HEK293 (cell line): ENCODE measurements around the gene FANCE.
A peak's percentile ranks its signal among the peaks of the same experiment; 100 is the strongest.

Experiments used
- BCL11A ChIP-seq: fragments of 450-650 bp; formaldehyde crosslinking; IDR thresholded peaks from 2 replicates; pipeline ENCODE4 v1.5.1; 2016; ENCODE audit warnings: low read depth, missing biosample characterization, missing genetic modification characterization
- GLIS2 ChIP-seq: fragments of 450-650 bp; formaldehyde crosslinking; IDR thresholded peaks from 2 replicates; pipeline ENCODE4 v1.5.1; 2016; ENCODE audit warnings: missing biosample characterization, missing genetic modification characterization
- KLF7 ChIP-seq: fragments of 450-650 bp; formaldehyde crosslinking; IDR thresholded peaks from 2 replicates; pipeline ENCODE4 v1.5.1; 2016; ENCODE audit warnings: missing biosample characterization, missing genetic modification characterization, borderline replicate concordance
- KLF8 ChIP-seq: fragments of 450-650 bp; formaldehyde crosslinking; IDR thresholded peaks from 2 replicates; pipeline ENCODE4 v1.5.1; 2016; ENCODE audit warnings: missing biosample characterization, missing genetic modification characterization
- KLF9 ChIP-seq: fragments of 450-650 bp; formaldehyde crosslinking; IDR thresholded peaks from 2 replicates; pipeline ENCODE4 v1.5.1; 2016; ENCODE audit warnings: missing biosample characterization, missing genetic modification characterization, low read depth
- WT1 ChIP-seq: fragments of 450-650 bp; formaldehyde crosslinking; IDR thresholded peaks from 2 replicates; pipeline ENCODE4 v1.5.1; 2016; ENCODE audit warnings: missing biosample characterization, missing genetic modification characterization
- ZBTB1 ChIP-seq: fragments of 450-650 bp; formaldehyde crosslinking; IDR thresholded peaks from 2 replicates; pipeline ENCODE4 v1.5.1; 2016; ENCODE audit warnings: missing biosample characterization, missing genetic modification characterization
- ZBTB20 ChIP-seq: fragments of 450-650 bp; formaldehyde crosslinking; IDR thresholded peaks from 2 replicates; pipeline ENCODE4 v1.5.1; 2016; ENCODE audit warnings: missing biosample characterization, missing genetic modification characterization
- ZBTB7A ChIP-seq: fragments of 450-650 bp; formaldehyde crosslinking; IDR thresholded peaks from 2 replicates; pipeline ENCODE4 v1.5.1; 2016; ENCODE audit warnings: low read depth, missing biosample characterization, missing genetic modification characterization
- ZEB2 ChIP-seq: fragments of 450-650 bp; formaldehyde crosslinking; IDR thresholded peaks from 2 replicates; pipeline ENCODE4 v1.5.1; 2016; ENCODE audit warnings: missing biosample characterization, missing genetic modification characterization
- ZFP37 ChIP-seq: fragments of 450-650 bp; formaldehyde crosslinking; IDR thresholded peaks from 2 replicates; pipeline ENCODE4 v1.5.1; 2016; ENCODE audit warnings: missing biosample characterization, missing genetic modification characterization
- ZNF157 ChIP-seq: fragments of 450-650 bp; formaldehyde crosslinking; IDR thresholded peaks from 2 replicates; pipeline ENCODE4 v1.5.1; 2016; ENCODE audit warnings: missing biosample characterization, missing genetic modification characterization
- ZNF175 ChIP-seq: fragments of 450-650 bp; formaldehyde crosslinking; IDR thresholded peaks from 2 replicates; pipeline ENCODE4 v1.5.1; 2016; ENCODE audit warnings: missing biosample characterization, missing genetic modification characterization
- ZNF23 ChIP-seq: fragments of 450-650 bp; formaldehyde crosslinking; IDR thresholded peaks from 2 replicates; pipeline ENCODE4 v1.5.1; 2016; ENCODE audit warnings: missing biosample characterization, missing genetic modification characterization, borderline replicate concordance
- ZNF24 ChIP-seq: fragments of 450-650 bp; formaldehyde crosslinking; IDR thresholded peaks from 2 replicates; pipeline ENCODE4 v1.5.1; 2016; ENCODE audit warnings: missing biosample characterization, missing genetic modification characterization
- ZNF292 ChIP-seq: fragments of 450-650 bp; formaldehyde crosslinking; IDR thresholded peaks from 2 replicates; pipeline ENCODE4 v1.5.1; 2016; ENCODE audit warnings: low read depth, missing biosample characterization, missing genetic modification characterization, borderline replicate concordance
- ZNF426 ChIP-seq: fragments of 450-650 bp; formaldehyde crosslinking; IDR thresholded peaks from 2 replicates; pipeline ENCODE4 v1.5.1; 2017; ENCODE audit warnings: missing biosample characterization, missing genetic modification characterization, mild to moderate bottlenecking, inconsistent platforms, moderate library complexity
- ZNF571 ChIP-seq: fragments of 450-650 bp; formaldehyde crosslinking; IDR thresholded peaks from 2 replicates; pipeline ENCODE4 v1.5.0; 2017; ENCODE audit warnings: missing biosample characterization, missing genetic modification characterization
- ZNF621 ChIP-seq: fragments of 450-650 bp; formaldehyde crosslinking; IDR thresholded peaks from 2 replicates; pipeline ENCODE4 v1.5.1; 2017; ENCODE audit warnings: missing biosample characterization, missing genetic modification characterization
- ZNF626 ChIP-seq: fragments of 450-650 bp; sonication (Bioruptor Pico); formaldehyde crosslinking; IDR thresholded peaks from 2 replicates; pipeline ENCODE4 v1.5.1; 2018; ENCODE audit warnings: missing biosample characterization, missing genetic modification characterization, inconsistent platforms
- ZNF670 ChIP-seq: fragments of 450-650 bp; formaldehyde crosslinking; IDR thresholded peaks from 2 replicates; pipeline ENCODE4 v1.5.1; 2016; ENCODE audit warnings: missing biosample characterization, missing genetic modification characterization, low read depth
- TF ChIP-seq, protein P1 (sequence below): fragments of 450-650 bp; formaldehyde crosslinking; IDR thresholded peaks from 2 replicates; pipeline ENCODE4 v1.5.1; 2017; ENCODE audit warnings: missing biosample characterization, missing genetic modification characterization
- TF ChIP-seq, protein P2 (sequence below): fragments of 450-650 bp; formaldehyde crosslinking; IDR thresholded peaks from 2 replicates; pipeline ENCODE4 v1.5.1; 2016; ENCODE audit warnings: missing biosample characterization, missing genetic modification characterization
- TF ChIP-seq, protein P3 (sequence below): fragments of 450-650 bp; IDR thresholded peaks from 2 replicates; pipeline ENCODE4 v1.5.1; 2018; ENCODE audit warnings: missing biosample characterization, mild to moderate bottlenecking, missing genetic modification characterization
- TF ChIP-seq, protein P4 (sequence below): fragments of 450-650 bp; formaldehyde crosslinking; IDR thresholded peaks from 2 replicates; pipeline ENCODE4 v1.5.1; 2016; ENCODE audit warnings: missing biosample characterization, missing genetic modification characterization
- TF ChIP-seq, protein P5 (sequence below): fragments of 450-650 bp; formaldehyde crosslinking; IDR thresholded peaks from 2 replicates; pipeline ENCODE4 v1.5.1; 2016; ENCODE audit warnings: missing biosample characterization, missing genetic modification characterization
- TF ChIP-seq, protein P6 (sequence below): fragments of 450-650 bp; formaldehyde crosslinking; IDR thresholded peaks from 2 replicates; pipeline ENCODE4 v1.5.1; 2016; ENCODE audit warnings: missing biosample characterization, missing genetic modification characterization
- TF ChIP-seq, protein P7 (sequence below): fragments of 450-650 bp; formaldehyde crosslinking; IDR thresholded peaks from 2 replicates; pipeline ENCODE4 v1.5.1; 2016; ENCODE audit warnings: missing biosample characterization, missing genetic modification characterization

Gene FANCE

DNA sequence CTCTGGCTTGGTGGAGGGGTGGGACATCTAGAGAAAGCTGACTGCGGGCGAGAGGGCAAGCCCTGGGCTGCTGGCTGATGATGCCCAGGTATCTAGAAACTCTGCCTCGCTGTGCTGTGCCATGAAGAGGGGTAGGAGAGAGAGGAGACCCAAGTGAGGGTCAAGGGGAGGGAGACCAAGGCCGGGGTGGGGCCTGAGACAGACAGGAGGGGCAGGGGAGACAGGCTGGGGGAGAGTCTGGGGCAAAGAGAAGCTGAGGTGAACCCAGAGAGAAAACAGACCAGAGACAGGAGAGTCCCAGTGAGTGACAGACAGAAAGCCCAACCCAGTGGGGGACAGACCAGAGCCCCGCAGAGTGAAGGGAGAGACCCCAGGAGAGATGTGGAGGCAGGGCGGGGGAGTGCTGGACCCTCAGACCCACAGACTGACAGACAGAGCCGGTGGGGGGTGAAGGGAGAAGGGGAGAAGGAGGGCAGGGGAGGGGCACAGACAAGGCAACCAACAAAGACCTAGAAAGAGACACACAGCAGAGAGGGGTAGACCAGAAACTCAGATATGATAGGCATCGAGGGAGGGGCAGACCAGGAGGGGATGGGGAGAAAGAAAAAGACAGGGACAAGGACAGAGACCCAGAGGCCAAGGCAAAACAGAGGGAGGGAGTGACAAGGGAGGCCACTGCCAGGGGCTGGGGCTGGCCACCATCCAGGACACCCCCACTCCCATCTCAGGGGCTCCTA is 38.9 kb downstream of the FANCE start (continued):
- TF ChIP-seq GLIS2 (tag by site-specific recombination) (peak; percentile 47), ZNF292 (tag by site-specific recombination) (no peak), ZNF24 (tag by site-specific recombination) (no peak), ZBTB1 (no peak), ZNF626 (no peak), ZNF621 (tag by site-specific recombination) (no peak), ZNF571 (tag by site-specific recombination) (no peak), ZNF426 (tag by site-specific recombination) (no peak), ZBTB20 (tag by site-specific recombination) (no peak), ZNF670 (tag by site-specific recombination) (no peak), WT1 (peak; percentile 39; the same call in 1 of the 2 replicates), ZFP37 (tag by site-specific recombination) (no peak), ZEB2 (no peak), ZNF175 (tag by site-specific recombination) (no peak), ZNF23 (tag by site-specific recombination) (no peak), ZBTB7A (tag by site-specific recombination) (no peak), KLF9 (no peak), BCL11A (tag by site-specific recombination) (no peak), ZNF157 (tag by site-specific recombination) (no peak), KLF8 (tag by site-specific recombination) (peak; percentile 47; the same call in 1 of the 2 replicates), KLF7 (no peak)
- TF ChIP-seq, protein P1, sequence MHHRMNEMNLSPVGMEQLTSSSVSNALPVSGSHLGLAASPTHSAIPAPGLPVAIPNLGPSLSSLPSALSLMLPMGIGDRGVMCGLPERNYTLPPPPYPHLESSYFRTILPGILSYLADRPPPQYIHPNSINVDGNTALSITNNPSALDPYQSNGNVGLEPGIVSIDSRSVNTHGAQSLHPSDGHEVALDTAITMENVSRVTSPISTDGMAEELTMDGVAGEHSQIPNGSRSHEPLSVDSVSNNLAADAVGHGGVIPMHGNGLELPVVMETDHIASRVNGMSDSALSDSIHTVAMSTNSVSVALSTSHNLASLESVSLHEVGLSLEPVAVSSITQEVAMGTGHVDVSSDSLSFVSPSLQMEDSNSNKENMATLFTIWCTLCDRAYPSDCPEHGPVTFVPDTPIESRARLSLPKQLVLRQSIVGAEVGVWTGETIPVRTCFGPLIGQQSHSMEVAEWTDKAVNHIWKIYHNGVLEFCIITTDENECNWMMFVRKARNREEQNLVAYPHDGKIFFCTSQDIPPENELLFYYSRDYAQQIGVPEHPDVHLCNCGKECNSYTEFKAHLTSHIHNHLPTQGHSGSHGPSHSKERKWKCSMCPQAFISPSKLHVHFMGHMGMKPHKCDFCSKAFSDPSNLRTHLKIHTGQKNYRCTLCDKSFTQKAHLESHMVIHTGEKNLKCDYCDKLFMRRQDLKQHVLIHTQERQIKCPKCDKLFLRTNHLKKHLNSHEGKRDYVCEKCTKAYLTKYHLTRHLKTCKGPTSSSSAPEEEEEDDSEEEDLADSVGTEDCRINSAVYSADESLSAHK (tag by site-specific recombination) = peak; percentile 83
- TF ChIP-seq, protein P2, sequence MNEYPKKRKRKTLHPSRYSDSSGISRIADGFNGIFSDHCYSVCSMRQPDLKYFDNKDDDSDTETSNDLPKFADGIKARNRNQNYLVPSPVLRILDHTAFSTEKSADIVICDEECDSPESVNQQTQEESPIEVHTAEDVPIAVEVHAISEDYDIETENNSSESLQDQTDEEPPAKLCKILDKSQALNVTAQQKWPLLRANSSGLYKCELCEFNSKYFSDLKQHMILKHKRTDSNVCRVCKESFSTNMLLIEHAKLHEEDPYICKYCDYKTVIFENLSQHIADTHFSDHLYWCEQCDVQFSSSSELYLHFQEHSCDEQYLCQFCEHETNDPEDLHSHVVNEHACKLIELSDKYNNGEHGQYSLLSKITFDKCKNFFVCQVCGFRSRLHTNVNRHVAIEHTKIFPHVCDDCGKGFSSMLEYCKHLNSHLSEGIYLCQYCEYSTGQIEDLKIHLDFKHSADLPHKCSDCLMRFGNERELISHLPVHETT (tag by site-specific recombination) = no peak
- TF ChIP-seq, protein P3, sequence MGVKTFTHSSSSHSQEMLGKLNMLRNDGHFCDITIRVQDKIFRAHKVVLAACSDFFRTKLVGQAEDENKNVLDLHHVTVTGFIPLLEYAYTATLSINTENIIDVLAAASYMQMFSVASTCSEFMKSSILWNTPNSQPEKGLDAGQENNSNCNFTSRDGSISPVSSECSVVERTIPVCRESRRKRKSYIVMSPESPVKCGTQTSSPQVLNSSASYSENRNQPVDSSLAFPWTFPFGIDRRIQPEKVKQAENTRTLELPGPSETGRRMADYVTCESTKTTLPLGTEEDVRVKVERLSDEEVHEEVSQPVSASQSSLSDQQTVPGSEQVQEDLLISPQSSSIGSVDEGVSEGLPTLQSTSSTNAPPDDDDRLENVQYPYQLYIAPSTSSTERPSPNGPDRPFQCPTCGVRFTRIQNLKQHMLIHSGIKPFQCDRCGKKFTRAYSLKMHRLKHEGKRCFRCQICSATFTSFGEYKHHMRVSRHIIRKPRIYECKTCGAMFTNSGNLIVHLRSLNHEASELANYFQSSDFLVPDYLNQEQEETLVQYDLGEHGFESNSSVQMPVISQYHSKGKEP (tag by site-specific recombination) = no peak
- TF ChIP-seq, protein P4, sequence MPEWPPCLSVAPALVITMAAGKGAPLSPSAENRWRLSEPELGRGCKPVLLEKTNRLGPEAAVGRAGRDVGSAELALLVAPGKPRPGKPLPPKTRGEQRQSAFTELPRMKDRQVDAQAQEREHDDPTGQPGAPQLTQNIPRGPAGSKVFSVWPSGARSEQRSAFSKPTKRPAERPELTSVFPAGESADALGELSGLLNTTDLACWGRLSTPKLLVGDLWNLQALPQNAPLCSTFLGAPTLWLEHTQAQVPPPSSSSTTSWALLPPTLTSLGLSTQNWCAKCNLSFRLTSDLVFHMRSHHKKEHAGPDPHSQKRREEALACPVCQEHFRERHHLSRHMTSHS = no peak
- TF ChIP-seq, protein P5, sequence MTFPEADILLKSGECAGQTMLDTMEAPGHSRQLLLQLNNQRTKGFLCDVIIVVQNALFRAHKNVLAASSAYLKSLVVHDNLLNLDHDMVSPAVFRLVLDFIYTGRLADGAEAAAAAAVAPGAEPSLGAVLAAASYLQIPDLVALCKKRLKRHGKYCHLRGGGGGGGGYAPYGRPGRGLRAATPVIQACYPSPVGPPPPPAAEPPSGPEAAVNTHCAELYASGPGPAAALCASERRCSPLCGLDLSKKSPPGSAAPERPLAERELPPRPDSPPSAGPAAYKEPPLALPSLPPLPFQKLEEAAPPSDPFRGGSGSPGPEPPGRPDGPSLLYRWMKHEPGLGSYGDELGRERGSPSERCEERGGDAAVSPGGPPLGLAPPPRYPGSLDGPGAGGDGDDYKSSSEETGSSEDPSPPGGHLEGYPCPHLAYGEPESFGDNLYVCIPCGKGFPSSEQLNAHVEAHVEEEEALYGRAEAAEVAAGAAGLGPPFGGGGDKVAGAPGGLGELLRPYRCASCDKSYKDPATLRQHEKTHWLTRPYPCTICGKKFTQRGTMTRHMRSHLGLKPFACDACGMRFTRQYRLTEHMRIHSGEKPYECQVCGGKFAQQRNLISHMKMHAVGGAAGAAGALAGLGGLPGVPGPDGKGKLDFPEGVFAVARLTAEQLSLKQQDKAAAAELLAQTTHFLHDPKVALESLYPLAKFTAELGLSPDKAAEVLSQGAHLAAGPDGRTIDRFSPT (tag by site-specific recombination) = no peak
- TF ChIP-seq, protein P6, sequence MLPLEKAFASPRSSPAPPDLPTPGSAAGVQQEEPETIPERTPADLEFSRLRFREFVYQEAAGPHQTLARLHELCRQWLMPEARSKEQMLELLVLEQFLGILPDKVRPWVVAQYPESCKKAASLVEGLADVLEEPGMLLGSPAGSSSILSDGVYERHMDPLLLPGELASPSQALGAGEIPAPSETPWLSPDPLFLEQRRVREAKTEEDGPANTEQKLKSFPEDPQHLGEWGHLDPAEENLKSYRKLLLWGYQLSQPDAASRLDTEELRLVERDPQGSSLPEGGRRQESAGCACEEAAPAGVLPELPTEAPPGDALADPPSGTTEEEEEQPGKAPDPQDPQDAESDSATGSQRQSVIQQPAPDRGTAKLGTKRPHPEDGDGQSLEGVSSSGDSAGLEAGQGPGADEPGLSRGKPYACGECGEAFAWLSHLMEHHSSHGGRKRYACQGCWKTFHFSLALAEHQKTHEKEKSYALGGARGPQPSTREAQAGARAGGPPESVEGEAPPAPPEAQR (tag by site-specific recombination) = no peak
- TF ChIP-seq, protein P7, sequence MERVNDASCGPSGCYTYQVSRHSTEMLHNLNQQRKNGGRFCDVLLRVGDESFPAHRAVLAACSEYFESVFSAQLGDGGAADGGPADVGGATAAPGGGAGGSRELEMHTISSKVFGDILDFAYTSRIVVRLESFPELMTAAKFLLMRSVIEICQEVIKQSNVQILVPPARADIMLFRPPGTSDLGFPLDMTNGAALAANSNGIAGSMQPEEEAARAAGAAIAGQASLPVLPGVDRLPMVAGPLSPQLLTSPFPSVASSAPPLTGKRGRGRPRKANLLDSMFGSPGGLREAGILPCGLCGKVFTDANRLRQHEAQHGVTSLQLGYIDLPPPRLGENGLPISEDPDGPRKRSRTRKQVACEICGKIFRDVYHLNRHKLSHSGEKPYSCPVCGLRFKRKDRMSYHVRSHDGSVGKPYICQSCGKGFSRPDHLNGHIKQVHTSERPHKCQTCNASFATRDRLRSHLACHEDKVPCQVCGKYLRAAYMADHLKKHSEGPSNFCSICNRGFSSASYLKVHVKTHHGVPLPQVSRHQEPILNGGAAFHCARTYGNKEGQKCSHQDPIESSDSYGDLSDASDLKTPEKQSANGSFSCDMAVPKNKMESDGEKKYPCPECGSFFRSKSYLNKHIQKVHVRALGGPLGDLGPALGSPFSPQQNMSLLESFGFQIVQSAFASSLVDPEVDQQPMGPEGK (tag by site-specific recombination) = peak; percentile 63
